Spleen (tissue), 11 donors: ENCODE data around the gene TXLNA. TPM values are rescaled to one million over a fixed set of nuclear protein-coding genes. Genes with fewer than 3 reads are reported as not detected.

Experiments
- DNase-seq: peaks from one replicate; pipeline ENCODE4 v3.0.0-alpha.2; 2020
- H3K27ac ChIP-seq, 8 donors: fragments of 200-600 bp; sonication (generic) in 7 of 8; 1 replicate in 4 of 8; 2 replicates in 4 of 8; pipeline versions ENCODE4 v1.5.0 to v1.8.0; 2016 to 2021; ENCODE audit warnings: inconsistent platforms in 4 of 8, mild to moderate bottlenecking in 4 of 8, moderate library complexity in 1 of 8
- H3K27me3 ChIP-seq, 7 donors: fragments of 200-600 bp; sonication (generic) in 6 of 7; replicated peaks in 1 of 7; 1 replicate in 4 of 7; 2 replicates in 3 of 7; pipeline versions ENCODE4 v1.5.0 to v1.8.0; 2016 to 2021; ENCODE audit warnings: inconsistent platforms in 3 of 7, mild to moderate bottlenecking in 1 of 7
- H3K36me3 ChIP-seq, 6 donors: fragments of 200-600 bp; sonication (generic) in 5 of 6; 1 replicate in 4 of 6; 2 replicates in 2 of 6; pipeline versions ENCODE4 v1.5.0 to v1.8.0; 2016 to 2021; ENCODE audit warnings: inconsistent platforms in 2 of 6
- H3K4me1 ChIP-seq, 6 donors: fragments of 200-600 bp; sonication (generic) in 5 of 6; 1 replicate in 3 of 6; 2 replicates in 3 of 6; pipeline versions ENCODE4 v1.5.0 to v1.8.0; 2016 to 2021; ENCODE audit warnings: inconsistent platforms in 3 of 6
- H3K4me3 ChIP-seq, 8 donors: fragments of 200-600 bp; sonication (generic) in 7 of 8; 1 replicate in 4 of 8; 2 replicates in 4 of 8; pipeline versions ENCODE4 v1.5.0 to v1.8.0; 2016 to 2021; ENCODE audit warnings: inconsistent platforms in 4 of 8, mild to moderate bottlenecking in 4 of 8, moderate library complexity in 2 of 8
- H3K9me3 ChIP-seq, 8 donors: fragments of 200-600 bp; sonication (generic) in 7 of 8; 1 replicate in 4 of 8; 2 replicates in 4 of 8; pipeline versions ENCODE4 v1.5.0 to v1.8.0; 2016 to 2021; ENCODE audit warnings: inconsistent platforms in 4 of 8
- POLR2A ChIP-seq, 3 donors: fragments of 450-650 bp; IDR thresholded peaks; one replicate each; pipeline ENCODE4 v1.5.1; 2017; ENCODE audit warnings: antibody characterized with exemption in 3 of 3, mild to moderate bottlenecking in 1 of 3
- POLR2AphosphoS5 ChIP-seq, 3 donors: sonication (generic); formaldehyde crosslinking; IDR thresholded peaks; one replicate each; pipeline ENCODE4 v1.5.1; 2017; ENCODE audit warnings: antibody characterized with exemption in 3 of 3
- WGBS, 5 donors: extraction: QIAGEN DNeasy Blood & Tissue Kit in 3 of 5; methylation state at CpG; one replicate each; pipeline versions ENCODE4 v1.1.5 to v1.1.7; 2013 to 2018; 5-methylcytosine and 5-hydroxymethylcytosine counted together
- intact Hi-C: fragments of 100-400 bp; cut with DNase I; formaldehyde crosslinking; loops from one replicate; pipeline ENCODE4 v1.15.0; 2023; ENCODE audit warnings: low total_unique reads
- polyA plus RNA-seq, 3 donors: library from polyadenylated mRNA; stranded (reverse); fragments of 200-250 nt; gene quantifications; one replicate each; pipeline ENCODE4 v1.2.1, GENCODE V29; 2013
- total RNA-seq, 7 donors: library from RNA; depleted of rRNA in 3 of 7; stranded (reverse); fragments of >200 nt in 3 of 7; fragmentation: NEBNext Ultra II Directional in 4 of 7; extraction: Animal tissue kit (Norgen Biotek cat#: 25700) in 4 of 7; gene quantifications; one replicate each; pipeline versions ENCODE4 v1.1.0 to v1.2.1, GENCODE V29; 2016 to 2021
- TF ChIP-seq, protein P1 (sequence below), 11 experiments: fragments of 200-600 bp in 7 of 11; fragments of 450-650 bp in 4 of 11; sonication (generic) in 4 of 11; IDR thresholded peaks in 8 of 11; conservative IDR thresholded peaks in 3 of 11; 1 replicate in 7 of 11; 2 replicates in 4 of 11; pipeline versions ENCODE4 v1.4.0 to v1.8.0; 2016 to 2021; ENCODE audit warnings: antibody characterized with exemption in 11 of 11, inconsistent platforms in 4 of 11, mild to moderate bottlenecking in 1 of 11
- donor health status: healthy with polysubstance abuse.
- donor health status: DM: no; HTN: no; CAD: no; lungs with moderate emphysema.
- donor health status: DM: no; HTN: no; CAD: no.
- donor health status: Bipolar disorder and iron deficiency.
- donor health status: healthy.
- donor health status: DM: no; HTN: no; CAD: no.
- donor health status: DM: yes; HTN: yes; CAD: no.

The TXLNA gene
- total and polyA plus RNA-seq, 10 donors, result 8.7 to 49.3 (median 41.3) TPM

GRCh38 chr1:32199717-32200072, 20.2 kb downstream of the TXLNA start:
- Histone ChIP-seq H3K27me3 (no peaks in the 10 kb centered on the region), H3K4me1 (peaks cover 11 to 75% (median 37%) of the 10 kb centered on the region in 6 donors), H3K4me3 (peak overlapping the region in 2 of 8 donors; percentile 65 to 91), H3K9me3 (no peaks in the 10 kb centered on the region), H3K36me3 (peaks cover 0 to 44% (median 28%) of the 10 kb centered on the region in 6 donors), H3K27ac (peak overlapping the region in 5 of 8 donors; percentile 67 to 89 (median 82))
- 42 to 87% (median 70%) methylated on average over 4 to 6 of the region's 6 CpGs for WGBS, 5 donors
- intact Hi-C loops, result no loop called here
- DNase-seq, result no peak
- peak in 2 of 3 donors; percentile 21 to 67 for TF ChIP-seq POLR2AphosphoS5 (IDR thresholded peaks at IDR 0.05)
- TF ChIP-seq, protein P1, sequence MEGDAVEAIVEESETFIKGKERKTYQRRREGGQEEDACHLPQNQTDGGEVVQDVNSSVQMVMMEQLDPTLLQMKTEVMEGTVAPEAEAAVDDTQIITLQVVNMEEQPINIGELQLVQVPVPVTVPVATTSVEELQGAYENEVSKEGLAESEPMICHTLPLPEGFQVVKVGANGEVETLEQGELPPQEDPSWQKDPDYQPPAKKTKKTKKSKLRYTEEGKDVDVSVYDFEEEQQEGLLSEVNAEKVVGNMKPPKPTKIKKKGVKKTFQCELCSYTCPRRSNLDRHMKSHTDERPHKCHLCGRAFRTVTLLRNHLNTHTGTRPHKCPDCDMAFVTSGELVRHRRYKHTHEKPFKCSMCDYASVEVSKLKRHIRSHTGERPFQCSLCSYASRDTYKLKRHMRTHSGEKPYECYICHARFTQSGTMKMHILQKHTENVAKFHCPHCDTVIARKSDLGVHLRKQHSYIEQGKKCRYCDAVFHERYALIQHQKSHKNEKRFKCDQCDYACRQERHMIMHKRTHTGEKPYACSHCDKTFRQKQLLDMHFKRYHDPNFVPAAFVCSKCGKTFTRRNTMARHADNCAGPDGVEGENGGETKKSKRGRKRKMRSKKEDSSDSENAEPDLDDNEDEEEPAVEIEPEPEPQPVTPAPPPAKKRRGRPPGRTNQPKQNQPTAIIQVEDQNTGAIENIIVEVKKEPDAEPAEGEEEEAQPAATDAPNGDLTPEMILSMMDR (IDR thresholded peaks at IDR 0.05 in 8 of 11, conservative IDR thresholded peaks at IDR 0.05 in 3 of 11), result no peak

DNA sequence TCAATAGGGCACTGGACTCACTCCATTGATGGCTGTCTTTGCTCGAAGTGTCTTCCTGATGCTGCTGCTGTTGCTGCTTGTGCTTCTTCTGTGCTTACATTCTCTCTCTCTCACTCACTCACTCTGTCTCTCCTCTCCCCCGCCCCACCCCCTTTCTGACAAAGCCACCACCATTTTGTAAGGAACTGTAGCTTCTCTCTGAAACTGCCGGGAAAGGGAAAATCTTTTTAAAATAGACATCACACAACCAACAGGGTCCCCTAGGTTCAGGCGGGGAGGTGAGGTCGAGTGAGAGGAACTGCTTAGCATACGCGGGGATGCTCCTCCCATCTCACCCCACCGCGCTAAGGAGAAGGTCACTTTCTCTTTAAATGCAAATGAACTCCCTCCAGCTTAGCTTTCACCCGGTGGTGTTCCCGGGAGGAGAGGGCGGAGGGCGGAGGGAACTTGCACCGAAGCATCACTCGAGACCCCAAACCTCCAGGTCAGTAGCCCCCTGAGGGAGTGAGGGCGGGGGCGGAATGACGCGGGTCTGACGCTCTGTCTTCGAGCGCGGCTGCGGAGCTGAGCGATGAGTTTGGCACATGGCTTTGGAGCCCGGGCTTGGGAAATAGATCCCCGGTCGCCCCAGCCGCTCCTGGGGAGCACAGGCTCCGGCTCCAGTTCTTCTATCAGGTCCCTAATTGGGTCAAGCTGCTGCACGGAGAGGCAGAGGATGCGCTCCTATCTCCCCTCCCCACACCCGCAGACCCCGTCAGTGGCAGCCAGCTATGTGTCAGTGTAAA, 20.9 kb downstream of the TXLNA start, which contains the start of gene CCDC28B:
Gene CCDC28B, plus strand, starts transcription at position 370 of the 785 bp plus-strand sequence. CDS start 1,341 bp downstream, outside the sequence.
- peaks cover 15 to 75% (median 43%) of the 10 kb centered on the region in 6 donors for H3K4me1 ChIP-seq
- DNase-seq, result peak; percentile 87
- 1% methylated on average over 32 to 34 of the region's 34 CpGs for WGBS, 5 donors

DNA sequence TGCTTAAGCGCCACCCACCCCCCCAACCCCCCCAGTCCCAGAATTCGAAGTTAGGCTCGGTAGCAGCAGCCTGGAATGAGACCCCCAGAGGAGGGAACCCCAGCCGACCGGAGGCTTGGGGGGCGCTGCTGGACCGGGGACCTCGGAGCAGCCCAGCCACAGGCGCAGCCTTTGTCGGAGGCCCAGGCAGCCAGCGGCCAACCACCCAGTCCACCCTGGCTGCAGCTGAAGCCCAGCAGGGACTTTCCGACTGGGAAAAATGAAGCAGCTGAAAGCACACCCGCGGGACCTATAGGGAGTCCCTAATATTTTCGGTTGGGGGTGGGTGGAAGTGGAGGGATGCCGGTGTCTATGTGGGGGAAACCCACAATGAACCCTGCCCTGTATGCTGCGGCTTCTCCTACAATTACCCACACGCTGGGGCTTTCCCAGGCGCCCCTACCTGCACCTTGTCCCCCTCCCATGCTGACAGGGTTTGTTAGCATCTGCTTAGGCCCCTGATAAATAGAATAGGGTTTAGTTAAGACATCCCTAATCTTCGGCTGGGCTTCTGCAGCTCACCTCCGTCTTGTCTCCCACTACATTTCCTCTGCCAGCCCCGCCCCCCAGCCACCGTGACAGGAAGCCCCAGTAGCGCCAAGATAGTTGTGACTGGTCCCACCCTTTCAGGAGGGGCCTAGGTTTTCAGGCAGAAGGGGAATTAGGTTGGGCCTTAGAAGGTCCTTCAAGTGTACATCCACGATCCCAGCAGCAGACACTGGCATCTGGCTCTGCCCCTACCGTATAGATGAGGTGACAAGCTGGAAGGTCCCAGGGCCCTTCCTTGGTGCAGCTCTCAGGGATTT, 21.8 kb downstream of the TXLNA start:
- peaks cover 0 to 29% (median 13%) of the 10 kb centered on the region in 6 donors for H3K36me3 ChIP-seq
- peak; percentile 92 for DNase-seq
- whole genome bisulfite sequencing, 5 donors, result 0 to 2% (median 1%) methylated on average over 13 to 26 of the region's 26 CpGs
- H3K4me3 ChIP-seq, result peak overlapping the region; percentile 51 to 91 (median 66)
- H3K27me3 ChIP-seq, result no peaks in the 10 kb centered on the region
- no peaks in the 10 kb centered on the region for H3K9me3 ChIP-seq
- TF ChIP-seq POLR2AphosphoS5 (IDR thresholded peaks at IDR 0.05) (peak in 2 of 3 donors; percentile 36 to 64), POLR2A (IDR thresholded peaks at IDR 0.05) (no peak)
- TF ChIP-seq, protein P1 (IDR thresholded peaks at IDR 0.05 in 8 of 11, conservative IDR thresholded peaks at IDR 0.05 in 3 of 11), result no peak
- peak overlapping the region; percentile 58 to 89 (median 82) for H3K27ac ChIP-seq
- peaks cover 16 to 75% (median 45%) of the 10 kb centered on the region in 6 donors for H3K4me1 ChIP-seq
- intact Hi-C loops, result no loop called here

More for the DNA sequence above, 20.9 kb downstream of the TXLNA start, which contains the start of gene CCDC28B:
- intact Hi-C loops, result no loop called here
- Histone ChIP-seq H3K27me3 (no peaks in the 10 kb centered on the region), H3K9me3 (no peaks in the 10 kb centered on the region), H3K36me3 (peaks cover 0 to 37% (median 21%) of the 10 kb centered on the region in 6 donors), H3K4me3 (peak within 1 kb of the TSS; percentile 51 to 91 (median 66)), H3K27ac (peak within 1 kb of the TSS; percentile 58 to 89 (median 82))
- TF ChIP-seq POLR2A (IDR thresholded peaks at IDR 0.05), result peak in 1 of 3 donors; percentile 13
- TF ChIP-seq, protein P1 (IDR thresholded peaks at IDR 0.05 in 8 of 11, conservative IDR thresholded peaks at IDR 0.05 in 3 of 11), result no peak
- peak; percentile 63 to 76 (median 72) for TF ChIP-seq POLR2AphosphoS5 (IDR thresholded peaks at IDR 0.05)
